ENCODE data around the gene MACIR. TPM values are rescaled to one million over a fixed set of nuclear protein-coding genes. Genes with fewer than 3 reads are reported as not detected.

MACIR gene
- total and polyA plus RNA-seq, 9 of the 15 experiments (the other 6 are each of a cell fraction or from before 2014, with no cell fraction given), result 1.4 to 11.6 (median 9.4) TPM

DNA sequence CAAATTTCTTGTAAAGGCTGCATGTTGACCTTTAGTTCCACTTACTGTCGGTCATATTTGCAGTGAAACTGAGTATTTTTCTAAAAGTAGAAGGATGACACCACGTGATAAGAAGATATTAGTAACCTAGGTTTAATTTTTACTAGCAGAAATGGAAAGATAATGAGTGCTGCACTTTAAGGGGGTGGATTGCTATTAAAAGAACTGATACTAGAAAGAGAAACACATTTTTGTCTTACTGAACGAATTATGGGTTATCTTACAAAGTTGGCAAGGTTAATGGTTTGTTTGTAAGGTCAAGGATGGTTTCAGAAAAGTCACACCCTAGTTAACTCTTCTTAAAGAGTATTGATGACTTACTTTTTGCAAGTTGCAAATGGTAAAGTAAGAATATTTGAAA, 2.4 kb downstream of the MACIR start (continued):
- TF ChIP-seq, protein P1, sequence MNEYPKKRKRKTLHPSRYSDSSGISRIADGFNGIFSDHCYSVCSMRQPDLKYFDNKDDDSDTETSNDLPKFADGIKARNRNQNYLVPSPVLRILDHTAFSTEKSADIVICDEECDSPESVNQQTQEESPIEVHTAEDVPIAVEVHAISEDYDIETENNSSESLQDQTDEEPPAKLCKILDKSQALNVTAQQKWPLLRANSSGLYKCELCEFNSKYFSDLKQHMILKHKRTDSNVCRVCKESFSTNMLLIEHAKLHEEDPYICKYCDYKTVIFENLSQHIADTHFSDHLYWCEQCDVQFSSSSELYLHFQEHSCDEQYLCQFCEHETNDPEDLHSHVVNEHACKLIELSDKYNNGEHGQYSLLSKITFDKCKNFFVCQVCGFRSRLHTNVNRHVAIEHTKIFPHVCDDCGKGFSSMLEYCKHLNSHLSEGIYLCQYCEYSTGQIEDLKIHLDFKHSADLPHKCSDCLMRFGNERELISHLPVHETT (CRISPR knock-in tag; conservative IDR thresholded peaks at IDR 0.05 in 1 of 2, IDR thresholded peaks at IDR 0.05 in 1 of 2), result no peak
- TF ChIP-seq, protein P2, sequence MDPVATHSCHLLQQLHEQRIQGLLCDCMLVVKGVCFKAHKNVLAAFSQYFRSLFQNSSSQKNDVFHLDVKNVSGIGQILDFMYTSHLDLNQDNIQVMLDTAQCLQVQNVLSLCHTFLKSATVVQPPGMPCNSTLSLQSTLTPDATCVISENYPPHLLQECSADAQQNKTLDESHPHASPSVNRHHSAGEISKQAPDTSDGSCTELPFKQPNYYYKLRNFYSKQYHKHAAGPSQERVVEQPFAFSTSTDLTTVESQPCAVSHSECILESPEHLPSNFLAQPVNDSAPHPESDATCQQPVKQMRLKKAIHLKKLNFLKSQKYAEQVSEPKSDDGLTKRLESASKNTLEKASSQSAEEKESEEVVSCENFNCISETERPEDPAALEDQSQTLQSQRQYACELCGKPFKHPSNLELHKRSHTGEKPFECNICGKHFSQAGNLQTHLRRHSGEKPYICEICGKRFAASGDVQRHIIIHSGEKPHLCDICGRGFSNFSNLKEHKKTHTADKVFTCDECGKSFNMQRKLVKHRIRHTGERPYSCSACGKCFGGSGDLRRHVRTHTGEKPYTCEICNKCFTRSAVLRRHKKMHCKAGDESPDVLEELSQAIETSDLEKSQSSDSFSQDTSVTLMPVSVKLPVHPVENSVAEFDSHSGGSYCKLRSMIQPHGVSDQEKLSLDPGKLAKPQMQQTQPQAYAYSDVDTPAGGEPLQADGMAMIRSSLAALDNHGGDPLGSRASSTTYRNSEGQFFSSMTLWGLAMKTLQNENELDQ (CRISPR knock-in tag; IDR thresholded peaks at IDR 0.05; ENCODE audit: borderline replicate concordance), result no peak
- TF ChIP-seq NFIX (CRISPR knock-in tag; IDR thresholded peaks at IDR 0.05; ENCODE audit: low read depth) (no peak), RAD51 (IDR thresholded peaks at IDR 0.05; ENCODE audit: borderline replicate concordance, low read depth) (peak; percentile 44; the same call in 1 of the 2 replicates), ZZZ3 (IDR thresholded peaks at IDR 0.05) (no peak), HNRNPK (IDR thresholded peaks at IDR 0.05; ENCODE audit: low read depth, low read length, poor library complexity, severe bottlenecking) (no peak), BRF1 (IDR thresholded peaks at IDR 0.05; ENCODE audit: borderline replicate concordance, extremely low read depth, insufficient read length) (no peak), KHSRP (IDR thresholded peaks at IDR 0.05) (no peak), CBX5 (IDR thresholded peaks at IDR 0.05; ENCODE audit: borderline replicate concordance, low read depth) (no peak), TAF9B (IDR thresholded peaks at IDR 0.05; ENCODE audit: partially characterized antibody) (no peak), ZNF695 (CRISPR knock-in tag; IDR thresholded peaks at IDR 0.05) (no peak), TAL1 (IDR thresholded peaks at IDR 0.05) (no peak)
- TF ChIP-seq, protein P3, sequence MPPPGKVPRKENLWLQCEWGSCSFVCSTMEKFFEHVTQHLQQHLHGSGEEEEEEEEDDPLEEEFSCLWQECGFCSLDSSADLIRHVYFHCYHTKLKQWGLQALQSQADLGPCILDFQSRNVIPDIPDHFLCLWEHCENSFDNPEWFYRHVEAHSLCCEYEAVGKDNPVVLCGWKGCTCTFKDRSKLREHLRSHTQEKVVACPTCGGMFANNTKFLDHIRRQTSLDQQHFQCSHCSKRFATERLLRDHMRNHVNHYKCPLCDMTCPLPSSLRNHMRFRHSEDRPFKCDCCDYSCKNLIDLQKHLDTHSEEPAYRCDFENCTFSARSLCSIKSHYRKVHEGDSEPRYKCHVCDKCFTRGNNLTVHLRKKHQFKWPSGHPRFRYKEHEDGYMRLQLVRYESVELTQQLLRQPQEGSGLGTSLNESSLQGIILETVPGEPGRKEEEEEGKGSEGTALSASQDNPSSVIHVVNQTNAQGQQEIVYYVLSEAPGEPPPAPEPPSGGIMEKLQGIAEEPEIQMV (tag; conservative IDR thresholded peaks at IDR 0.05; ENCODE audit: low read depth), result no peak
- TF ChIP-seq, protein P4, sequence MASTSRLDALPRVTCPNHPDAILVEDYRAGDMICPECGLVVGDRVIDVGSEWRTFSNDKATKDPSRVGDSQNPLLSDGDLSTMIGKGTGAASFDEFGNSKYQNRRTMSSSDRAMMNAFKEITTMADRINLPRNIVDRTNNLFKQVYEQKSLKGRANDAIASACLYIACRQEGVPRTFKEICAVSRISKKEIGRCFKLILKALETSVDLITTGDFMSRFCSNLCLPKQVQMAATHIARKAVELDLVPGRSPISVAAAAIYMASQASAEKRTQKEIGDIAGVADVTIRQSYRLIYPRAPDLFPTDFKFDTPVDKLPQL (IDR thresholded peaks at IDR 0.05; ENCODE audit: extremely low read depth, insufficient read length), result no peak
